ENCODE measurements around the gene TTC34.
"Not testable (repeated sequence)": the region's sequence is repeated elsewhere in the genome, so short reads cannot be mapped to it uniquely, and the experiment has no call there.

The TTC34 gene

DNA sequence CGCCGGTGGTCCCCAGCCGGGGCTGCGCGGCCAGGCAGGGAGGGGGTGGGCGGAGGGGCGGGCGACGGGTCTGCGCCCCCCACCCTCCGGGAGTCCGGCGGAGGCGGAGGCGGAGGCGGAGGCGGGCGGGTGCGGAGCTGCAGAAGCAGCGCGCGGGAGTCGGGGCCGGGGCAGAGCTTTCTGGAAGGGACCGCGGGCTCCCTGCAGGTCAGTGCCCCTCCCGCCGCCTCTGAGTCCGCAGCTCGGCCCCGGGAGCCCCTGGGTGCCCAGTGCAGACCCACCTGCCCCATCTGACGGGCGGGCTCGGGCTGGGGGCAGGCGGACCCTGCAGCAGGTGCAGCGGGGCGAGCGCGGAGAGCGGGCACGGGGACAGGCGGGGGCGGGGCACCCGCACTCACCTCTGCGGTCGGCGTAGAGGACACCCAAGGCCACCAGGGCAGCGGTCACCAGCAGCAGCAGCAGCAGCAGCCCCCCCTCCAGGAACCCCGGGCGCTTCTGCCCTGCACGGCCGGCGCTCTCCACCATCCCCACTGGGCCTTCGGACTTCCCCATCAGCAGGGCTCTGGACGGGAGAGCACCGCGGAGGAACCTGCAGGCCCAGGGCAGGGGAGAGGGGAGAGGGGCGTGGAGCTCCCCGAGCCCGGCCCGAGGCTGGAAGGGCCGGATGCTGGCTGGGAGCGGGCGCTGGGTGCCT is 172.4 kb downstream of the TTC34 start:
- H3K9me3 ChIP-seq (ENCODE audit: control insufficient read depth, low read length) = no peaks in the 10 kb centered on the region
- no peak overlapping the region for H3K4me3 ChIP-seq (ENCODE audit: extremely low read depth, insufficient read depth, low read length, poor library complexity, severe bottlenecking)
- no peak overlapping the region for H3K27ac ChIP-seq (ENCODE audit: low read depth, low read length, severe bottlenecking)
- 14 to 20% methylated on average over 33 to 50 of the region's 64 CpGs for WGBS, 2 experiments (ENCODE audit: insufficient coverage in 2 of 2)
- H3K4me1 ChIP-seq (ENCODE audit: control insufficient read depth, insufficient read depth, low read length, poor library complexity, severe bottlenecking) = no peaks in the 10 kb centered on the region
- no peaks in the 10 kb centered on the region for H3K36me3 ChIP-seq (ENCODE audit: control insufficient read depth, insufficient read depth, low read length)

DNA sequence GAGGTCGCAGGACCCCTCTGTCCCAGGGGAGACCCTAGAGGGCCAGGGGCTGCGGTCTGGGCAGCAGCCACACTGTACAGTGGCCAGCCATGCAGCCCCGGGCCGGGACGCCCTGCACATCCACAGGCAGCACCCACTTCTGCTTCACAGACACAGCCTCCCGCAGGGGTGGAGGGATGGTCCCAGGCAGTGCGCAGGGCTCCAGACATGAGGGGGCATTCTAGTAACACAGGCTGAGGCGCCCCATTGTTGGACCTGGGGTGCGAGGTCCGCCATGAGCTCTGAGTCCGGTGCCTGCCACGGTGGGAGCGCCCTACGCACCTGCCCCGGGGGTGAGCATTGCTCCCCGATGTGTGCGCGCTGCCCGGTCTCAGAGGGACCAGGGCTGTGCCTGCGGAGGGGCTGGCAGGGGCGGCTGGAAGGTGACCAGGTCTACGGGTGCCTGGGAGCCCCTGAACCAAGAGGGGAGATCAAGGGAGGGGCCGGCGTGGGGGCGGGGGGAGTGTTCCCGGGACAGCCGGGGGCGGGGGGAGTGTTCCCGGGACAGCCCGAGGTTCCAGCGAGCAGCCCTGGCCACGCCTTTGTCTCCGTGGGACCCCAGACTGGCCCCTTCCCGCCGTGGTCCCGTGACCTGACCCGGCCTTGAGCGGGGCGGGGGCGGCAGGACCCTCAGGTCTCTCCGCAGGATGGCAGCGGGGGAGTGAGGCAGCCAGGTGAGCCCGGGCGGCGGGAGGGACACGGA is 173.1 kb downstream of the TTC34 start:
- Histone ChIP-seq H3K36me3 (ENCODE audit: control insufficient read depth, insufficient read depth, low read length) (no peaks in the 10 kb centered on the region), H3K9me3 (ENCODE audit: control insufficient read depth, low read length) (no peaks in the 10 kb centered on the region), H3K27ac (ENCODE audit: low read depth, low read length, severe bottlenecking) (no peak overlapping the region), H3K4me1 (ENCODE audit: control insufficient read depth, insufficient read depth, low read length, poor library complexity, severe bottlenecking) (no peaks in the 10 kb centered on the region), H3K4me3 (ENCODE audit: extremely low read depth, insufficient read depth, low read length, poor library complexity, severe bottlenecking) (no peak overlapping the region)
- 25 to 43% methylated on average over 24 to 33 of the region's 46 CpGs for WGBS, 2 experiments (ENCODE audit: insufficient coverage in 2 of 2)

DNA sequence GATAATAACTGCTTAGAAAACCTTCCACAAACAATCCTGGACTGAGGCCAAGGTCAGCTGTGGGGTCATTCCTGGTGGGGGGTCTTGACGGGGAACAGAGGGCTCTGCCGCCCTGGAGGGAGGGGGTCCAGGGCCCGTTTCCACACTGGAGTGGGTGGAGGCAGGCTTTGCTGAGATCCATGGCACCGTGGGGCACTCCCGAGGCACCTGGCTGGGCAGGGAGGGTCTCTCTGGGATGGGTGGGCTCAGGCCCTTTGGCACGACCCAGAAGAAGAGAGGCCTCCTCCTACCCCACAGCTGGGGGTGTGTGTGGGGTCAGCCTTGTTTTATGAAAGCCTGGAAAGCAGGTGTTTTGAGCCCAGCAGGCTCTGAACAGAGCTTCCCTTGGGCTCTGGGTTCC is 173.7 kb downstream of the TTC34 start:
- Histone ChIP-seq H3K4me1 (ENCODE audit: control insufficient read depth, insufficient read depth, low read length, poor library complexity, severe bottlenecking) (no peaks in the 10 kb centered on the region), H3K4me3 (ENCODE audit: extremely low read depth, insufficient read depth, low read length, poor library complexity, severe bottlenecking) (no peak overlapping the region), H3K36me3 (ENCODE audit: control insufficient read depth, insufficient read depth, low read length) (no peaks in the 10 kb centered on the region), H3K27ac (ENCODE audit: low read depth, low read length, severe bottlenecking) (no peak overlapping the region), H3K9me3 (ENCODE audit: control insufficient read depth, low read length) (no peaks in the 10 kb centered on the region)
- WGBS, 2 experiments (ENCODE audit: insufficient coverage in 2 of 2) = 62% methylated on average over 2 of the region's 6 CpGs; no CpG with 5 or more reads in 1 of the 2 experiments

DNA sequence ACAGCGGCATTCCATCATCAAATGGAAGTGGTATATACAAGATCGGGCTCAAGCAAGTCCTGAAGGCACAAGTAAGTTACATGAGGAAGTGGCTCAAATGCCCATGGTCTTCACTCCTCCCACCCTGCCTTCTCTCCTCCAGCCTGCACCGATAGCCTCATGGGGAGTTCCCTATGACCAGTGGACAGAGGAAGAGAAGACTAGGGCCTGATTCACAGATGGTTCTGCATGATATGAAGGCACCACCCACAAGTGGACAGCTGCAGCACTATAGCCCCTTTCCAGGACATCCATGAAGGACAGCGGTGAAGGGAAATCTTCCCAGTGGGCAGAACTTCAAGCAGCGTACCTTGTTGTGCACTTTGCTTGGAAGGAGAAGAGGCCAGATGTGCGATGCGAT is 175.7 kb downstream of the TTC34 start:
- not testable (repeated sequence) for H3K36me3 ChIP-seq (ENCODE audit: control insufficient read depth, insufficient read depth, low read length); H3K4me1 ChIP-seq (ENCODE audit: control insufficient read depth, insufficient read depth, low read length, poor library complexity, severe bottlenecking); H3K4me3 ChIP-seq (ENCODE audit: extremely low read depth, insufficient read depth, low read length, poor library complexity, severe bottlenecking); H3K9me3 ChIP-seq (ENCODE audit: control insufficient read depth, low read length); H3K27ac ChIP-seq (ENCODE audit: low read depth, low read length, severe bottlenecking)
- WGBS, 2 experiments (ENCODE audit: insufficient coverage in 2 of 2) = 75 to 77% methylated on average over 6 to 7 of the region's 7 CpGs

DNA sequence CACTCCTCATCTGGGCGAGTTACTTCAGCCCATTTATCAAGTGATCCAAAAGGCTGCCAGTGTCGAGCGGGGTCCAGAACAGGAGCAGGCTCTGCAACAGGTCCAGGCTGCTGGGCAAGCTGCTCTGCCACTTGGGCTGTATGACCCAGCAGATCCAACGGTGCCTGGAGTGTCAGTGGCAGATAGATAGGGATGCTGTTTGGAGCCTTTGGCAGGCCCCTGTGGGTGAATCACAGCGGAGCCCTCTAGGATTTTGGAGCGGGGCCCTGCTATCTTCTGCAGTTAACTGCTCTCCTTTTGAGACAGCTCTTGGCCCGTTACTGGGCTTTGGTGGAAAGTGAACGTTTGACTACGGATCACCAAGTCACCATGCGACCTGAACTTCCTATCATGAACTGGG is 176.2 kb downstream of the TTC34 start:
- Histone ChIP-seq H3K9me3 (ENCODE audit: control insufficient read depth, low read length) (no peaks in the 10 kb centered on the region), H3K4me1 (ENCODE audit: control insufficient read depth, insufficient read depth, low read length, poor library complexity, severe bottlenecking) (no peaks in the 10 kb centered on the region), H3K4me3 (ENCODE audit: extremely low read depth, insufficient read depth, low read length, poor library complexity, severe bottlenecking) (no peak overlapping the region), H3K27ac (ENCODE audit: low read depth, low read length, severe bottlenecking) (no peak overlapping the region), H3K36me3 (ENCODE audit: control insufficient read depth, insufficient read depth, low read length) (no peaks in the 10 kb centered on the region)
- 86 to 87% methylated on average over 10 of the region's 10 CpGs for WGBS, 2 experiments (ENCODE audit: insufficient coverage in 2 of 2)

DNA sequence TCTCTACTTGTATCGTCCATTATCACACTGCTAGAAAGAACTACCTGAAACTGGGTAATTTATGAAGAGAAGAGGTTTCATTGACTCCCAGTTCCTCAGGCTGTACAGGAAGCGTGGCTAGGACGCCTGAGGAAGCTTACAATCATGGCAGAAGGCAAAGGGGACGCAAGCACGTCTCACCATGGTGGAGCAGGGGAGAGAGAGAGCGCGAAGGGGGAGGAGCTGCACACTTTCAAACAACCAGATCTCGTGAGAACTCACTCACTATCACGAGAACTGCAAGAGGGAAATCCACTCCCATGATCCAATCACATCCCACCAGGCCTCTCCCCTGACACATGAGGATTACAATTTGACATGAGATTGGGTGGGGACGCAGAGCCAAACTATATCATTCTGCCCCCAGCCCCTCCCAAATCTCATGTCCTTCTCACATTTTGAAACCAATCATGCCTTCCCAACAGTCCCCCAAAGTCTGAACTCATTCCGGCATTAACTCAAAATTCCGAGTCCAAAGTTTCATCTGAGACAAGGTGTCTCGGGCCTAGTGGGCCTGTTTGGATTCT is 176.7 kb downstream of the TTC34 start:
- Histone ChIP-seq H3K9me3 (ENCODE audit: control insufficient read depth, low read length) (no peaks in the 10 kb centered on the region), H3K36me3 (ENCODE audit: control insufficient read depth, insufficient read depth, low read length) (no peaks in the 10 kb centered on the region), H3K27ac (ENCODE audit: low read depth, low read length, severe bottlenecking) (no peak overlapping the region), H3K4me1 (ENCODE audit: control insufficient read depth, insufficient read depth, low read length, poor library complexity, severe bottlenecking) (no peaks in the 10 kb centered on the region), H3K4me3 (ENCODE audit: extremely low read depth, insufficient read depth, low read length, poor library complexity, severe bottlenecking) (no peak overlapping the region)
- 90 to 91% methylated on average over 7 to 9 of the region's 13 CpGs for WGBS, 2 experiments (ENCODE audit: insufficient coverage in 2 of 2)

DNA sequence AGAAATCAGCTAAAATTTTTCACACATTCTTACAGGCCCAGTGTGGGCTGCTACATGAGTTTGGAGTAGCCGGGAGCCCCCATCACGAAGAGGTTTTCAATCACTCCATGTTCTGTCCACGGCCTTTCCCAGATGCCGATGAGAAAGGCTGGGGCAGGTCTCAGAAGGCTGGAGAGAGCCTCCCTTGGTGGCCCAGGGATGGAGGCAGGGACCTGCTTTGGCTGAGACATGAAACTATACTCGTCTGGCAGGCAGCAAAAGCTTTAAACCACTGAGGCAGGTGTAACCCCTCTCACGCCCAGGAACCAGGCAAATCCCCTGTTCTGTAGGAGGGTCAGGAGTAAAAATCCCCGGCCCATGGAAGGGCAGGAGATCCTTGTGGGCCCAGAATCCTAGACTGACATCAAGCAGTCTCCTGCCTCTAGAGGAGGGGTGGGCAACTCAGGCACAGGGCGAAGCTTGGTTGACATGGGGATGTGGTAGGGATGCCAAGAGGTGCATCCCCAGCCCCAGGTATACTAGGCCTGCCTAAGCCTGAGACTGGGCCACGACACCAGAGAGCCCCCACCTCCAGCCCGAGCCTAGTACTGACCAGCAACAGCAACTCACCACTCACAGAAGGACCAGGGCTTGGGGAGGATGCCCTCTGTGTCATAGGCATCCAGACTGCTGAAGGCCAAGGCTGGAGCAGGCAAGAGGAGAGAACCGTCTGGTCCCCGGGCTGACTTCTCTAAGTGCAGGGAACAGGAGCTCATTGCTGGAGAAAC is 177.7 kb downstream of the TTC34 start:
- WGBS, 2 experiments (ENCODE audit: insufficient coverage in 2 of 2) = 79 to 86% methylated on average over 10 to 11 of the region's 12 CpGs
- Histone ChIP-seq H3K36me3 (ENCODE audit: control insufficient read depth, insufficient read depth, low read length) (no peaks in the 10 kb centered on the region), H3K4me3 (ENCODE audit: extremely low read depth, insufficient read depth, low read length, poor library complexity, severe bottlenecking) (no peak overlapping the region), H3K27ac (ENCODE audit: low read depth, low read length, severe bottlenecking) (no peak overlapping the region), H3K9me3 (ENCODE audit: control insufficient read depth, low read length) (no peaks in the 10 kb centered on the region), H3K4me1 (ENCODE audit: control insufficient read depth, insufficient read depth, low read length, poor library complexity, severe bottlenecking) (no peaks in the 10 kb centered on the region)

DNA sequence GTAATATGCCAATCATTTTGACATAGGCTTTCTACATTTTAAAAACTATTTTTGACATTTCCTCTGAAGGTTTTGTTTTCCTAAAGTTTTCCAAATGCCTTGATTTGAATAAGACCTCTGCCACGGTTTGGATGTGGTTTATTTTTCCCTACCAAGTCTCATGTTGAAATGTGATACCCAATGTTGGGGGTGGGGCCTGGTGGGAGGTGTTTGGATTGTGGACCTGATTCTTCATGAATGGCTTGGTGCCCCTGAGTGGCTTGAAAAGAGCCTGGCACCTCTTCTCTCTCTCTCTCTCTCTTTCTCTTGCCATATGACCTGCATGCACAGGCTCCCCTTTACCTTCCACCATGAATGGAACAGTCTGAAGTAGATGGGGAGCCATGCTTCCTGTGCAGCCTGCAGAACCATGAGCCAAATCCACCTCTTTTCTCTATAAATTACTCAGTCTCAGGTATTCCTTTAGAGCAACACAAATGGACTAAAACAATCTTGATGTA is 183.5 kb downstream of the TTC34 start:
- 0% methylated on average over 1 of the region's 1 CpG; no CpG with 5 or more reads in 1 of the 2 experiments for WGBS, 2 experiments (ENCODE audit: insufficient coverage in 2 of 2)
- H3K36me3 ChIP-seq (ENCODE audit: control insufficient read depth, insufficient read depth, low read length) = no peaks in the 10 kb centered on the region
- no peaks in the 10 kb centered on the region for H3K4me1 ChIP-seq (ENCODE audit: control insufficient read depth, insufficient read depth, low read length, poor library complexity, severe bottlenecking)
- no peak overlapping the region for H3K27ac ChIP-seq (ENCODE audit: low read depth, low read length, severe bottlenecking)
- no peaks in the 10 kb centered on the region for H3K9me3 ChIP-seq (ENCODE audit: control insufficient read depth, low read length)
- H3K4me3 ChIP-seq (ENCODE audit: extremely low read depth, insufficient read depth, low read length, poor library complexity, severe bottlenecking) = no peak overlapping the region

DNA sequence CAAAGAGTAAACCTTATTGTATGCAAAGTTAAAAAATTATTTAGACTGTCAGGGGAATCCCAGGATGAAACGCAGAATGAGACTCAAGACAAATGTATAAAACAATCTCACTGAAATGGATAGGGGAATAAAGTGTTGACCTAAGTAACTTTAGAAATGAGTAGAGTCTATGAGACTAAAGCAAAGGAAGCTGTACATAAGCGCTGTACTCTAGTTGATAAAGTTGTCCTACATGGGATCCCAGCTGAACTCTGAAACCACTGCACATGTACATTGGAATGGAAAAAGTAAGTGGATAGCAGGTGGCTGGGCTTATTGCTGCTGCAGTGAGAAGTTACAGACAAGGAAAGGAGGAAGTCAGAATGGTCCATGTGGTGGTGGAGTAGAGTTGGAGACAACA is 187.3 kb downstream of the TTC34 start:
- H3K9me3 ChIP-seq (ENCODE audit: control insufficient read depth, low read length) = no peaks in the 10 kb centered on the region
- no peaks in the 10 kb centered on the region for H3K36me3 ChIP-seq (ENCODE audit: control insufficient read depth, insufficient read depth, low read length)
- H3K4me1 ChIP-seq (ENCODE audit: control insufficient read depth, insufficient read depth, low read length, poor library complexity, severe bottlenecking) = no peaks in the 10 kb centered on the region
- WGBS, 2 experiments (ENCODE audit: insufficient coverage in 2 of 2) = 93% methylated on average over 1 of the region's 2 CpGs; no CpG with 5 or more reads in 1 of the 2 experiments
- H3K4me3 ChIP-seq (ENCODE audit: extremely low read depth, insufficient read depth, low read length, poor library complexity, severe bottlenecking) = no peak overlapping the region
- no peak overlapping the region for H3K27ac ChIP-seq (ENCODE audit: low read depth, low read length, severe bottlenecking)

DNA sequence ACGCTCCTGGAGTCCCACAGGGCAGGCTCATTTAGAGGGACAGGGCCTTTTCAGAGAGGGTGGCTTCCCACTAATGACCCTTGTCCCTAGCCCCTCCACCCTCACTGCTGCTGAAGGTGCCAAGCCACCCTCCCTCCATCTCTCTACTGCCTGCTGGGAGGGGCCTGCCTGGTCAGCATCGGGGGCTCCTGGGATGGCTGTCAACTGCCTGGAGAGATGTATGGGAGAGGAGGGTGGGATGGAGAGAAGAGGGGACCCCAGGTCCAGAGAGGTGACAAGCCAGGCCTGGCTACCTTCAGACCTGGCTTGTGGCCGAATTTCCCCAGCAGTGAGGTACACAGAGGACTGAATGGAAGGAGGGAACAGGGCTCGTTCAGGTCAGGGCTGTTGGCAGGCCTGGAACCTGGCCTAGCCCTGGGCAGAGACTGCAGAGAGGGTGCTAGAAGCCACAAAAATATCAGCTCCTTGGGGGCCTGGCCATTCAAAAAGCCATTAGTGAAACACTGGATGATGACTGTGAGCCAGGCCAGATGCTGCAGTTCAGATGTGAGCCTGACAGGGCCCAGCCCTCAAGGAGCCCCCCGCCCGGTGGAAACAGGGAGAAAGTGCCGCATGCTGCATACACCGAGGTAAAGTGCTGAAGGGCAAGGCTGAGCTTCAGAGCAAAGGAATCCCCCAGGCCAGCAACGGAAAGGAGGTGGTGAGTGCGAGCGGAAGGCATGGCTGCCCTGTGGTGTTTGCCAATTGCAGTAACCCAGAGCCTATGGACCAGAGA is 188.7 kb downstream of the TTC34 start:
- Histone ChIP-seq H3K4me3 (ENCODE audit: extremely low read depth, insufficient read depth, low read length, poor library complexity, severe bottlenecking) (no peak overlapping the region), H3K27ac (ENCODE audit: low read depth, low read length, severe bottlenecking) (no peak overlapping the region), H3K9me3 (ENCODE audit: control insufficient read depth, low read length) (no peaks in the 10 kb centered on the region), H3K4me1 (ENCODE audit: control insufficient read depth, insufficient read depth, low read length, poor library complexity, severe bottlenecking) (no peaks in the 10 kb centered on the region), H3K36me3 (ENCODE audit: control insufficient read depth, insufficient read depth, low read length) (no peaks in the 10 kb centered on the region)
- 71 to 80% methylated on average over 10 to 11 of the region's 11 CpGs for WGBS, 2 experiments (ENCODE audit: insufficient coverage in 2 of 2)
